Measurements from ENCODE around the gene ADAMTS15. TPM values are rescaled to one million over a fixed set of nuclear protein-coding genes. Genes with fewer than 3 reads are reported as not detected.

The ADAMTS15 gene, protein sequence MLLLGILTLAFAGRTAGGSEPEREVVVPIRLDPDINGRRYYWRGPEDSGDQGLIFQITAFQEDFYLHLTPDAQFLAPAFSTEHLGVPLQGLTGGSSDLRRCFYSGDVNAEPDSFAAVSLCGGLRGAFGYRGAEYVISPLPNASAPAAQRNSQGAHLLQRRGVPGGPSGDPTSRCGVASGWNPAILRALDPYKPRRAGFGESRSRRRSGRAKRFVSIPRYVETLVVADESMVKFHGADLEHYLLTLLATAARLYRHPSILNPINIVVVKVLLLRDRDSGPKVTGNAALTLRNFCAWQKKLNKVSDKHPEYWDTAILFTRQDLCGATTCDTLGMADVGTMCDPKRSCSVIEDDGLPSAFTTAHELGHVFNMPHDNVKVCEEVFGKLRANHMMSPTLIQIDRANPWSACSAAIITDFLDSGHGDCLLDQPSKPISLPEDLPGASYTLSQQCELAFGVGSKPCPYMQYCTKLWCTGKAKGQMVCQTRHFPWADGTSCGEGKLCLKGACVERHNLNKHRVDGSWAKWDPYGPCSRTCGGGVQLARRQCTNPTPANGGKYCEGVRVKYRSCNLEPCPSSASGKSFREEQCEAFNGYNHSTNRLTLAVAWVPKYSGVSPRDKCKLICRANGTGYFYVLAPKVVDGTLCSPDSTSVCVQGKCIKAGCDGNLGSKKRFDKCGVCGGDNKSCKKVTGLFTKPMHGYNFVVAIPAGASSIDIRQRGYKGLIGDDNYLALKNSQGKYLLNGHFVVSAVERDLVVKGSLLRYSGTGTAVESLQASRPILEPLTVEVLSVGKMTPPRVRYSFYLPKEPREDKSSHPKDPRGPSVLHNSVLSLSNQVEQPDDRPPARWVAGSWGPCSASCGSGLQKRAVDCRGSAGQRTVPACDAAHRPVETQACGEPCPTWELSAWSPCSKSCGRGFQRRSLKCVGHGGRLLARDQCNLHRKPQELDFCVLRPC
- 2.4 TPM for total RNA-seq

DNA sequence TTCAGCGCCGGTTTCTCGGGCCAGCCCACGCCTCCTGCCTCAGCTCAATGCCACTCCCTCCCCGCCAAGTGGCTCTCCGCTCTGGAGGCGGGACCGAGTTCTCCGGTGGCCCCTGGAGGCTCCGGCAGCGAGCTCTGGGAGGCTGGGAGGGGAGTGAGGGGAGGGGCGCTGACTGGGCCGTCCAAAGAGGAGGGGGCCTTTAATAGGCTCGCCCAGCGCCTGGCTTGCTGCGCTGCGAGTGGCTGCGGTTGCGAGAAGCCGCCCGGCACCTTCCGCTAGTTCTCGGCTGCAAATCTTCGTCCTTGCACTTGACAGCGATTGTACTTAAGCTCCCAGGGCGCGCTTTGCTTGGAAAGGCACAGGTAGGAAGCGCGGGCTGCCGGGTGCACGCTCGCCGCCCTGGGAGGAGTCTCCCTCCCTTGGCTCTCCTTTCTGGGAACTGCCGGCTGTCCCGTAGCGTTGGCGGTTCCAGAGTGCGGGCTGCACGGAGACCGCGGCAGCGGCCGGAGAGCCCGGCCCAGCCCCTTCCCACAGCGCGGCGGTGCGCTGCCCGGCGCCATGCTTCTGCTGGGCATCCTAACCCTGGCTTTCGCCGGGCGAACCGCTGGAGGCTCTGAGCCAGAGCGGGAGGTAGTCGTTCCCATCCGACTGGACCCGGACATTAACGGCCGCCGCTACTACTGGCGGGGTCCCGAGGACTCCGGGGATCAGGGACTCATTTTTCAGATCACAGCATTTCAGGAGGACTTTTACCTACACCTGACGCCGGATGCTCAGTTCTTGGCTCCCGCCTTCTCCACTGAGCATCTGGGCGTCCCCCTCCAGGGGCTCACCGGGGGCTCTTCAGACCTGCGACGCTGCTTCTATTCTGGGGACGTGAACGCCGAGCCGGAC lies at the start of gene ADAMTS15:
TSS of gene ADAMTS15 (plus strand) at position 230 of the 894 bp plus-strand sequence. CDS start at position 559, 329 bp downstream.
- FAIRE-seq (no peak), DNase-seq (ENCODE audit: low spot score in 2 of 2) (peak; percentile 50 to 62)

DNA sequence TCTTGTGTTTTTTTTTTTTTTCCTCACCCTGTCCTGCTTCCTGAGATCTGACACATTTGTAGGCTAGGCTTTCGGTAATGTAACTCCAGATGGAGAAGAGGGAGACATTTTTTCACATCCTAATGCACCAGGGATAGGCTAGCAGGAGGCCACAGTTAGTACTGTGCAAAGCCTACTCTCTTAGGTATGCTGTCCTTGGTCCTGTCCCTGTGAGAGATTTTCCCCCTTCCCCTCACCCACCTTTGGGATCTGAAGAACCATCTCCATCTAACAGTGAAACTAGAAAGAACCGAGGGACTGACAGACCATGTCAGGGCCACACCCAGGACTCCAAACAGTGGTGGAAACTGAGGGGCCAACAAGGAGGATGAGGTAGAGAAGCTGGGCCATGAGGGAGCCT lies 49.2 kb upstream of the ADAMTS15 start:
- no peak for DNase-seq (ENCODE audit: low spot score in 2 of 2)
- FAIRE-seq = no peak

DNA sequence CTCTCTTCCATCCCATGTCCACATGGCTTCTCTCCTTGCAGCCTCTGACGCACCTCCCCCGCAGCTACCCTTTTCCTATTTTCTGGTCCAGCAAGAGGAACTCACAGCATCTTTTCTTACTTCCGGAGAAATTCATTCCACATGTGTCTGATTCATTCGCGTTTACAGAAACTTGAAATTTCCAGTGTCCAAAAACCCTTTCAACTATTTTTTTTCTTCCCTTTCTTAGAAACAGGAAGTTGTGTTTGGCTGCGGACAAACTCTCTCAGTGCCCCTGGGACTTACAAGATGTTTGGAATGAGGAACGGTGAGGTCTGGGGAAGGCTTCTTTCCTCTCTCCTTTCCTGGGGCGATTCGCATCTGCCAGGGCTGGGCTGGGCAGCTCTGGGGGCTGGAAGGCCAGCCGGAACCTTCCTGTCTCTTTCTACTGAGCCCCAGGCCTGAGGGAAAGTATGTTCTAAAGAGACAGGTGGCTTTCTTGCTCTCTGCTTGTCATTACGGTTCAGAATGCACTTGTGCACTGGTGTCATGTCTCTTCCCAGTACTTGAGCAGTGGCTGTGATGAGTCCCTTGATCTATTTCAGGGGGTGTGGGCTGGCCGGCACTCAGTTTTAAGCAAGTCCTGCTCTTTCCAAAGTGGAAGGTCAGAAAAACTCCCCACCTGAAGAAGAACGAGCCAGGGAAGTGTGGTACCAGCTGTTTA lies 47.5 kb upstream of the ADAMTS15 start:
- FAIRE-seq (no peak), DNase-seq (ENCODE audit: low spot score in 2 of 2) (no peak)

DNA sequence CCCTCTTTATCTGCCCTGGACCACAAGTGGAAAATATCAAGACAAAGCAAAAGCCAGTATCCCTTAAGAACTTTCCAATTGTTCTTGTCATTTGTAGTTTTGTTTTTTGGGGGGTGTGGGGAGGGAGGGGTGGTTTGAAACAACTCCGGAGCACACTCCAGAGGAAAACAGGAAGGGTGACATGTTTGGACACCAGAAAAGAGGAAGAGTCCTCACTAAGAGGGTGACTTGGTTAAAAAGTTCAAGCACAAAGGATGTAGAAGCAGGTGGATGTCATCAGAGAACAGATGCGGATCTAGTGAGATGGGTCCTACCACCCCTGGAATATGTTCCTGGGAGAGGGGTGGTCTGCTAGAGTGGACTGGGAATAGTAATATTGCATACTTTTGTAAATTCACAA lies 45.9 kb upstream of the ADAMTS15 start:
- no peak for FAIRE-seq
- no peak for DNase-seq (ENCODE audit: low spot score in 2 of 2)

DNA sequence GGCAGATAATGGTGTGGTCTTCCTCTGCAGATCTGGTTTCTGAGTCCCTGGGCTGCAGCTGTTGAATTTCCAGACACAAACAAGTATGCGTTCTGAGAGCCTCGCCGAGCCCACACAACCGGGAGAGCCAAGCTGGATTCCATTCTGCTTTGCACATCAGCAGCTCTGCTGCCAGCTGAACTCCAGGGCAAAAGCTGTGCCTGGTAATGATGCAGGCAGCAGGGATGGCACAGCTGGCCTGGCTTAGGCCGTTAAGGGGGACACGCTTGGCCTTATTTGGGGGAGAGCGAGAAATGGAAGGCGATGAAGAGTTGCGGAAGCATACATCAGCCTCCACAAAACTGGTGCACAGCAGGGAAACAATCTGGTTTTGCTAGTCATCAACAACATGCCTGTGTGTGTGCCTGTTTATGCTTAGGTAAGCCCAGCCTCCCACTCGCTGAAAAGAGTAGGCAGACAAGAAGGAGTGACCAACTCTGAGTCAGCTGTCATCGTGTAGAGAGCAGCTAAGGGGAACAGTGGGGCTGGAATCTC lies 45.1 kb upstream of the ADAMTS15 start:
- FAIRE-seq = no peak
- no peak for DNase-seq (ENCODE audit: low spot score in 2 of 2)

DNA sequence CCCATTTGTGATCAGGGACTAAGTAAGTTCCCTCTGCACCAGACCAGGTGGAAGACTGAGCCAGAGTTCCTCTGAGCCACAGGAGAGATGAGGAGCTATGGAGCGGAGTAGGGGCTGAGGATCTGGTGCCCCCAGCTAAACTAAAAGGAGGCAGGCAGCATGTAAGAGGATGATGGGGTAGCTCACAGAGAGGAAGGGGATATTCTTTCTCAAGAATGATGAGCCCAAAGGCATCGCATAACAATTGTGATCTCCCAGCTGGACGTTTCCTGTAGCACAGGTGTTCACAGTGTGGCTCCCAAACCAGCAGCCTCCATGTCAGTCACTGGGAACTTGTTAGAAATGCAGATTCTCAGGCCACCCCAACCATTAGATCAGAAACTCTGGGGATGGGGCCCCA lies 44.5 kb upstream of the ADAMTS15 start:
- no peak for DNase-seq (ENCODE audit: low spot score in 2 of 2)
- FAIRE-seq = no peak

DNA sequence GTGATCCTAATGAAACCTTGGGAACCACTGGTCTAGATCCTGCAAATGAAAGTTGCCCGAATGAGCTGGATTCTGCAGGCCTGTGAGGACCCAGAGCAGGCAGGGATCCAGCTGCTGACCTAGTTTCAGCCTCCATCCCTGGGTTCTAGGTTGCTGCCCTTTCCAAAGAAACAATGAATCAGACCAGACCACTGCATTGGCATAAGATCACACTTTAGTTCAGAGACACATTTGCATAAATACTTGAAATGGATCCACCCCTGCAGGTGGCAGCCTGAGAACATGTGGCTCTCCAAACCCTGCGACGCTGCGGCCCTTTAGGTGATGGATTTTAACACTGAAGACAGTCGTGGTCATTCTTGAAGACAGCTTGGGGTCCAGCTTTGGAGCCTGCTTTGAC lies 43.7 kb upstream of the ADAMTS15 start:
- FAIRE-seq (no peak), DNase-seq (ENCODE audit: low spot score in 2 of 2) (no peak)

DNA sequence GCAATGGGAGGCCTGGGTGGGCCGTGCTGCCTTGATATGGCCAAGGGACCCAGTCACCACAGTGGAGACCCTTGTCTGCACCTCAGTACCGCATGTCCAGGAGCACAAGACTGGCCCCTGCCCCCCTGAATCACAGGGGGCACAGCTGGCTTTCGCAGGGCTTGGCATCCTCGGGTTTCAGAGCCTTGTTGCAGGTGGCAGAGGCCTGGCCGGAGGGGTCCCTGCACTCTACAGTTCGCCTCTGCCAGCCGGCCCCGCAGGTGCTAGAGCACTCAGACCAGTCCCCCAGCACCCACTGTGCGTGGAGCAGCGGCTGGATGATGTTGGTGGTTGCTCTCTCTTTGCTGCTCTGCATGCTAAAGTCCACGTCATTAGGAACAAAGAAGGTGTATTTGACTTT lies 43.0 kb upstream of the ADAMTS15 start:
- DNase-seq (ENCODE audit: low spot score in 2 of 2) (no peak), FAIRE-seq (no peak)

DNA sequence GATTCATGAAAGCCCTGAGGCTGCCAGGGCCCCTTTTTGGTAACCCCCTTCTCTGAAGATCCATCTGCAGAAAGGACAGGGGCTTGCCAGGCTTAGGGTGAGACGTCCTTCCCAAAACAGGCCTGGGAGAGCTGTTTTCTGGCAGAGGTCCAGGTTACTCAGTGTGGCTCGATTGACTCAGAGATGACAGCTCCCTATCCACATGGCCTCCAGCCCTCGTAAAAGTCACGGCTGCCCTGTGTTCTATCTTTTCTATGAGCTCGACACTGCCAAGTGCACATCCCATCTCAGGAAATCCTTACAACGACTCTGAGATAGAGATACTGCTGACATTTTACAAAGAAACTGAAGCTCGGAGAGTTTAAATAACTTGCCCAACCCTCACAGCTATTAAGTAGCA lies 40.5 kb upstream of the ADAMTS15 start:
- no peak for FAIRE-seq

DNA sequence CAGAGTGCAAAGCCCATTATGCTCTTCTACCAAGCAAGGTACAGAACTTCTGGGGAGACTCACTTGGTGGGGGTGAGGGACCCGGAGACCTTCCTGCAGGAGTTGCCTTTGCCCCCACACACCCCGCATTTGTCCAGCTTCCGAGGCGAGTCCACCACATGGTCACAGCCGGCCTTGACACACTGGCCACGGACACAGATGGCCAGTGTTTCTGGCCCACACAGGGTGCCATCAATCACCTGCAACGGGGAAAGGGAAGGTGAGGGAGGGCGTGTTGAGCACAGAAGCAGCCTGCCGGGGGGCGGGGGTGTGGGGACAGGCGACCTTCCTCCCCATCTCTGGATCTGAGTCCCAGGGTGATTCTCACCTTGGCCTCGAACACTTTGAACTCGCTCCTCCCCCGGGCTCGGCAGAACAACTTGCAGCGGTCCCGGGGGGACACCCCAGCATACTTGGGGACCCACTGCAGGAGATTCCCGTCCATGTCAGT lies 40.0 kb upstream of the ADAMTS15 start:
- FAIRE-seq (no peak), DNase-seq (ENCODE audit: low spot score in 2 of 2) (no peak)

More for the DNA sequence above, 40.5 kb upstream of the ADAMTS15 start:
- DNase-seq (ENCODE audit: low spot score in 2 of 2) = no peak

DNA sequence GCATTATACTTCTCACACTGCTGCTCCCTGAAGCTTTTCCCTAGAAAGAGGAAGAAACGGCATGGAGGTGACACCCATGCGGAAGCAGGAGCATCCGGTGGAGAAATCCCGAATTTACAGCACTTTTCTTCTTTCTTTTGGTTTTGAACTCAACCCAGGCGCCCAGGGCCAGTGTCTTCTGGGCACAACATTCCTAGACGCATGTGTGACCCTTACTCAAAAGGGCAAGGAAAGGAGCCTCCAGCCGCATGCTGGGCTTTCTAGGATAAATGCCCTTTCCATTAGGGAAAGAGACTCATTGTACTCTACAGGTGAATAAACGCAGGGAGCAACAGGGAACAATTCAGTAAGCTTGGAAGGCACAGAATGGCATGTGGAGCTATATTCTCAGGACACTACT lies 39.5 kb upstream of the ADAMTS15 start:
- DNase-seq (ENCODE audit: low spot score in 2 of 2) (no peak), FAIRE-seq (no peak)

DNA sequence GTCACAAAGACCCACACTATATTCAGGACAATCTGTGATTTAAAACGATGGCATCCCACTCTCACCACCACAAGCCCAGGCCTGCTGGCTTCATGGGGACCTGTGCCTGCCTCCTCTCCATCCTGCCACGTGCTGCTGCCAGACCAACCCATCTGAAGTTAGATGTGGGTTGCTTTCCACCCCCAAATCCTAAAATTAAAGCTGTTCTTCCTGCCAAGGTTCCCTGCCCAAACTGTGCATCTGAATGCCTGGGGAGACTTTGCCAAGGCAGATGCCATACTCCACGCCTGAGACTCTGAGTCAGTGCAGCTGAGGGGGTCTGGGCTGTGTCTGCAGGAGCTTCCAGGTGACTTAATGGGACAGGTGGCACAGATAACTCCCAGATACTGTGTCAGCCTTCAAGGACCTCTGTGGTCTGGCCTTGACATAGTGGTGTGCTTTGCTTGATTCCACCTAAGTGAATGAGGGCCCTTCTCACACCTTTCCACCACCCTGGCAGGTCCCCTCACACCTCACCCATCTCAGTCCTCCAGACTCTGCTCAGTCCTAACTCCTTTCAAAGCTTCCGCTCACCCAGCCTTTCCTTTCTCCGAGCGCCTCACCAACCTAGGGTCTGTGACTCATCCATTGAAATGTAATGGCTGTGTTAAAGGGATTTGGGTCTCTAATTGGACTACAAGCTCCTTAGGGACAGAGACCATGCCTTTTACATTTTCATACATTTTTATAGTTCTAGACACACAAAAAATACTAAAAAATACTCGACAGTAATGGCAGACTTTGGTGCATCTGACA lies 38.7 kb upstream of the ADAMTS15 start:
- no peak for FAIRE-seq
- DNase-seq (ENCODE audit: low spot score in 2 of 2) = no peak

DNA sequence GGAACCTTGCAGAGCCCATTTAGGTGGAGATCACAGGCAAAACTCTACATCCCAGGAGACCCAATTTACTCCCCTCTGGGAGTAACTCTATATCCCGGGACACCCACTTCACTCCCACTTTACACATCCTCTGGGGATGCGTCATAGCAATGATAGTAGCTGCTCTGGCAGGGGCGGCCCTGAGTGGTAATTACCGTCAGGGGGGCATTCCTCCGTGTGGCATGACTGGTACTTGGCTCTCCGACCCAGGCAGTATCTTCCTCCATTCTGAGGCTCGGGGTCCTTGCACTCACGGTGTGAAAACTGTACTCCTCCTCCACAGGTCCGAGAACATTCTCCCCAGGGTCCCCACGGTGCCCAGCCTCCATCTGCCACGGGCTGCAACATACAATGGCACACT lies 37.2 kb upstream of the ADAMTS15 start:
- no peak for DNase-seq (ENCODE audit: low spot score in 2 of 2)
- no peak for FAIRE-seq

DNA sequence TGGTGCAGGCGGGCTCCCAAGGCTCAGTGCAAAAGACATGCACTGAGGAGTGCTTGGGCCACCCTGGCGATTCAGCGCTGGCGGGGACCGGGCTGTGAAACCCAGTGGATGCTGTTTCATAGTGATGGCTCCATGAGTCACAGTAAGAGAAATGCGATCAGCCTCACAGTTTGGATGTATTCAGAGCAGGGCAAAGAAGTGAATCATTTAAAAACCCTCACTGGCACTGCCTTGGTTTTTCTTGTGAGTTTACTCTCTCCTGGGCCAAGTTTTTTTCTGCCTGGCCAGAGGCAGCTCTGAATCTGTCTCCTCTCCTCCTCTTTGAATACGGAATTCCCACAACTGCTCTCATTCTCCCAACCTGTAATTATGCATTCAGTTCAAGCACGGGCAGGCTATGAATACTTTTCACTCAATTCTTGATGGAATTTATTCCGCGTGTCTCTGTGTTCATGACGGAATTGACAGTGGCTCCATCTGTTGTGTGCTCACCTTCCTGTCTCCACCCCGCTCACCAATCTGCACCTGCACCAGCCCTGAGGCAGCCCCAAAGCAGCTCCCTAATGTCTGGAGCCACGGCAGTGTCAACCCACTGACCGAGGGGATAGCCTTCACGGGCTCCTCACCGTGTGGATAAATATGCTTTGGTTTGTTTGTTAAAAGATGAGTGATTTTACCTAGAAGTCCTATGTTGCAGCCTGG lies 34.9 kb upstream of the ADAMTS15 start:
- peak in 1 of 2 donors; percentile 60 for DNase-seq (ENCODE audit: low spot score in 2 of 2)
- no peak for FAIRE-seq

DNA sequence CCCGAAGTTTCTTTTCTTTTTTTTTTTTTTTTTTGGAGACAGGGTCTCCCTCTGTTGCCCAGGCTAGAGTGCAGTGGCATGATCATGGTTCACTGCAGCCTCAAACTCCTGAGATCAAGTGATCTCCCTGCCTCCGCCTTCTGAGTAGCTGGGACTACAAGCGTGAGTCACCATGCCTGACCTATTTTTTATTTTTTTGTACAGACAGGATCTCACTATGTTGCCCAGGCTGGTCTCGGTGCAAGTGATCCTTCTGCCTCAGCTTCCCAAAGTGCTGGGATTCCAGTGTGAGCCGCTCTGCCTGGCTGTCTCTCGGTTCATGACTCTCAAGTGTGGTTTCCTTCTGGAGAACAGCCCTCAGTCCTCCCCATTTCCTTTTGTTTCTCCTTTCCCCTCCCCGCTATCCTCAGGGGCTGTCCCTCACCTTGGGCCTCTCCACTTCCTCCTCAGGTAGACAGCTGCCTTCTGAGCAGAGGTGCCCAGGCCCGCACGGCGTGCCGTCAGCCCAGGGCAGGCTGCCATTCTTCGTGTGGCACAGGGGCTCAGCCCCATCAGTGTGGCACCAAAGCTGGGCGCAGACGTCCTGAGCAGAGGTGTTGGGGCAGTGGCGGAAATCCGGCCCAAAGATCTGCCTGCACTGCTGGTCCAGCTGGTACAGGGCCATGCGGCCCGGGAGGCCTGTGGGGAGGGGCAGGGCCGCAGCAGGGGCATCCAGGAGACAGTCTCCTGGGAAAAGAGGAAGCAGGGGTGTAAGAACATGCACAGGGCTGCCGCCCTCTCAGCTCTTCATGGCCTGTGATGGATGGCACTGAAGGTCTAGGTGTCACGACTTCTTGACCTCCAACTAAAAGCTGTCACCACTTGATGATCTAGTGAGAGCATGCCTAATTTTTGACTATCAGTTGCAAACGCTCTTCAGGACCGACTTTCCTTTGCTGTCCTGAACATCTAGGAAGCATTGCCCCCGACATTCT lies 34.1 kb upstream of the ADAMTS15 start:
- FAIRE-seq = no peak

DNA sequence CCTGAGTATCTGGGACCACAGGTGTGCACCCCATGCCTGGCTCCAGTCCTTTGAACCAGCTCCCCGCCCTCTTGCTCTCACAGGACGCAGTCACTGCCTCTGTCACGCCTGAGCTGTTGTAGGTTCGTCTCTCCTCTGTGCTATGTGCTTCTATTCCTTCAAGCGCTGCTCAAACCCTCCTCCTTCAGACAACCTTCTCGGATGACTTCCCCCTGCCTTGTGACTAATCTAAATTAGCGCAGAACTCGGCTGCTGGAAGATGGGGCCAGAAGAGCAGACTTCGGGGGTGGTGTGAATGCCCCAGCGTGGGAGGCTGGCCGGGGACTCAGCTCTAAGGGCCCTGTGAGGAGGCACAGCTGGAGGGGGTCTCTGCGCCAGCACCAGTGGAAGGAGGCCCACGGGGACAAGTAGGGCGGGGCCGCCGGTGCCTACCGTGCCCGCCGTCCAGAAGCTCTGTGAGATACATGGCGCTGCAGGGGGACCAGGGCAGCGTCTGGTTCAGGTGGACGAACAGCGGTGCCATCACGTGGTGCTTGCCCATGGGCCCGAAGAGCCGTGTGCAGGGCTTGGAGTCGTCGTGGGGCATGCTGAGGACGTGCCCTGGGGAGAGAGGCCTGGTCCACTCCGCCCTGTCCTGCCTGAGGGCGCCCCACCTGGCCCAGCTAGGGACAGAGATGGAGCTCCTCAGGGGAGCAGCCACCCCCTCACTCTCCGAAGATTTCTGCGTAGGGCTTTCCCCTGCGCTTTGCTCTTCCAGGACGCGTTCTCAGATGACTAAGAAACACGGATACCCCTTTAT lies 32.5 kb upstream of the ADAMTS15 start:
- FAIRE-seq = no peak
- DNase-seq (ENCODE audit: low spot score in 2 of 2) = no peak

More for the DNA sequence above, 34.1 kb upstream of the ADAMTS15 start:
- DNase-seq (ENCODE audit: low spot score in 2 of 2) = no peak
